Muscle of leg (tissue), 11 donors: ENCODE results near the gene ZBTB12. TPM values are rescaled to one million over a fixed set of nuclear protein-coding genes. Genes with fewer than 3 reads are reported as not detected.

Experiments used
- DNase-seq: peaks from one replicate; pipeline ENCODE4 v3.0.0; 2013
- H3K27ac ChIP-seq: one replicate; pipeline ENCODE4 v1.5.1; 2013; ENCODE audit warnings: mild to moderate bottlenecking, low read length, control low read depth
- H3K27me3 ChIP-seq: one replicate; pipeline ENCODE4 v1.6.1; 2013; ENCODE audit warnings: low read length; ENCODE audit not compliant: control insufficient read depth, insufficient read depth
- H3K36me3 ChIP-seq: one replicate; pipeline ENCODE4 v1.6.1; 2013; ENCODE audit warnings: low read length; ENCODE audit not compliant: control insufficient read depth, insufficient read depth
- H3K4me1 ChIP-seq: one replicate; pipeline ENCODE4 v1.6.1; 2013; ENCODE audit warnings: low read length; ENCODE audit not compliant: control insufficient read depth, insufficient read depth
- H3K4me3 ChIP-seq: one replicate; pipeline ENCODE4 v1.5.1; 2013; ENCODE audit warnings: low read length, control low read depth
- H3K9me3 ChIP-seq: replicated peaks from 2 replicates; pipeline ENCODE4 v1.6.1; 2013; ENCODE audit warnings: low read depth, low read length; ENCODE audit not compliant: control insufficient read depth
- WGBS: methylation state at CpG from one replicate; pipeline ENCODE4 v1.1.5; 2013; ENCODE audit warnings: missing lambda C conversion rate; ENCODE audit not compliant: insufficient coverage; 5-methylcytosine and 5-hydroxymethylcytosine counted together
- polyA plus RNA-seq, 8 donors: library from polyadenylated mRNA; unstranded; fragments of 120-200 nt; gene quantifications; one replicate each; pipeline versions ENCODE4 v1.2.1 to v1.2.3, GENCODE V29; 2013; ENCODE audit warnings: inconsistent platforms in 1 of 8, low replicate concordance in 1 of 8; ENCODE audit not compliant: insufficient read length in 8 of 8, insufficient read depth in 1 of 8
- total RNA-seq: library from RNA; stranded (reverse); fragments of 120-200 nt; gene quantifications from one replicate; pipeline ENCODE4 v1.2.4, GENCODE V29; 2013

ZBTB12 gene
- total and polyA plus RNA-seq, 9 donors, result 2.7 to 15.3 (median 14.0) TPM

DNA sequence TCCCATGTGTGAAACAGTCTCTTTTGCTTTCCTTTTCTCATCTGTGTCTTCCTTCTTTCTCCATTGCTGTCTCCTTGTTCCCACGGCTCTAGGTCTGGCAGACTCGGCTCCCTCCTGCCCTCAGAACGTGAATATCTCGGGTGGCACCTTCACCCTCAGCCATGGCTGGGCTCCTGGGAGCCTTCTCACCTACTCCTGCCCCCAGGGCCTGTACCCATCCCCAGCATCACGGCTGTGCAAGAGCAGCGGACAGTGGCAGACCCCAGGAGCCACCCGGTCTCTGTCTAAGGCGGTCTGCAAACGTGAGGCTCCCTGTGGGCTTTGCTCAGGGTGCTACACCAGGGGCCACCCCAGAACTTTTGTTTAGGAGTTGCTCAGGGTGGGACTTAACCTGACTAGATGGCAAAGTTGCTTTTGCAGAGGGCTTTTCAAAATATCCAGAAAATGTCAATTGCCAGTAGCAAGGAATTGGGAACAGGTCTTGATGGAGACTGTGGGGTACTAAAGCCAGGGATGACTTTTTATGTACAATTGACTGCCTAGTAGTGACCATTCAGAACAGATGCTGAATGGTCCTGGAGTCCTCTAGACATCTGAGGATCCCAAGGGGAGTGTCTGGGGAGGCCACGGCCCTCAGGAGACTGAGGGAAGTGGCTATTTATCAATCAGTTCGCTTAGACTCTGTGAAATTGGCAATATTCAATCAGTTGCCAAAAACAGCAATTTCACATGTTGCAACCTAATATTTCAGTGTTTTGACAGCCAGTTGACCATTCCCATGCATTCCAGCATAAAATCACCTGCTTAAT is 26.2 kb upstream of the ZBTB12 start:
- no peak overlapping the region for H3K27ac ChIP-seq
- peaks cover 6% of the 10 kb centered on the region for H3K27me3 ChIP-seq
- WGBS, result 74% methylated on average over 6 of the region's 11 CpGs
- H3K4me1 ChIP-seq, result no peaks in the 10 kb centered on the region
- DNase-seq, result no peak
- no peaks in the 10 kb centered on the region for H3K9me3 ChIP-seq
- H3K36me3 ChIP-seq, result no peaks in the 10 kb centered on the region
- no peak overlapping the region for H3K4me3 ChIP-seq

DNA sequence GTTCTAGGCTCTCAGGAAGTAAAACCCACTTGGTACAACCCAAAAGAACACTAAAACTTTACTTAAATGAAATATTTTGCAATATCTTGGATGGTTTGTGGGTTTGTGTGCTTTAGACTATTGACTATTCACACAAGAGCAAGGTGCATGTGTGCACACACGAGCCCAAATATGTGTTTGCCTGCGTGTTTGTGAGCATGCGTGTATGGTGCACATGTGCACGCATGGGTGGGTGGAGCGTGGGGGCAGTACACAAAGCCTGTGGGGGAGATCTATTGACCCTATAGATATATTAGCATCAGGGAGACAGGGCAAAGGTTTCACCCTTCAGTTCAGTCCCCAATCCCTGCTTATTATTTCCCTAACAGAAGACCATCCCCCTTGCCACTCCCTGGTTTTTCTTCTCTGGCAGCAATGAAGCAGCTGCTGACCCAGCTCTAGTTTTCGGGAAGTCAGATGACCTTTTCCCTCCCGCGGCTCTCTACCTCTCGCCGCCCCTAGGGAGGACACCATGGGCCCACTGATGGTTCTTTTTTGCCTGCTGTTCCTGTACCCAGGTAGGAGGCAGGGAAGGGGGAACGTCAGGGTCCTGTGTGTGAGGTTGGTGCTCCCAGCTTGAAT is 25.5 kb upstream of the ZBTB12 start, which contains the start of gene C2:
TSS of gene C2 (plus strand) at position 476 of the 621 bp plus-strand sequence. CDS start at position 512, 36 bp downstream.
- H3K9me3 ChIP-seq, result no peaks in the 10 kb centered on the region
- WGBS, result 60% methylated on average over 3 of the region's 11 CpGs
- no peak within 1 kb of the TSS for H3K4me3 ChIP-seq
- DNase-seq, result peak; percentile 12
- no peaks in the 10 kb centered on the region for H3K36me3 ChIP-seq
- no peaks in the 10 kb centered on the region for H3K4me1 ChIP-seq
- peaks cover 6% of the 10 kb centered on the region for H3K27me3 ChIP-seq
- H3K27ac ChIP-seq, result no peak within 1 kb of the TSS

DNA sequence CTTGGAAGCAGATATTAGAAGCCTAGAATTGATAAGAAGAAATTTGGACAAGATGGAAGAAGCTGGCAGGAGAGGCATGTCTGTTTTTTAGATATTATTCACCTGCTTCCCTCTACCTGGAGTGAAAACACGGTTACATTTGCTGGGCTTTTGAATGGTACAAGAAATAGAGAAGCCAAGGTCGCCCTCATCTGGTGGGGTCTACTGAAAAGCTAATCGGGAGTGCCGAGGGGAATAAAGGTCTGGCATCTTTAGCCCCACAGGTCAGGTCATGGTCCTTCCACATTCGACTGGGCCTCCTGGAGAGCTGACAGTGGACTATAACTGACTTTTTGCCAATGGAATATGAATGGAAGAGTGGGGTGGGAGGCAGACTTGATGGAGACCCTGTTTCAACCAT is 21.1 kb upstream of the ZBTB12 start:
- peaks cover 5% of the 10 kb centered on the region for H3K27me3 ChIP-seq
- DNase-seq, result no peak
- H3K4me3 ChIP-seq, result no peak overlapping the region
- no peaks in the 10 kb centered on the region for H3K9me3 ChIP-seq
- no peaks in the 10 kb centered on the region for H3K36me3 ChIP-seq
- H3K4me1 ChIP-seq, result no peaks in the 10 kb centered on the region
- WGBS, result 20% methylated on average over 5 of the region's 5 CpGs
- no peak overlapping the region for H3K27ac ChIP-seq

DNA sequence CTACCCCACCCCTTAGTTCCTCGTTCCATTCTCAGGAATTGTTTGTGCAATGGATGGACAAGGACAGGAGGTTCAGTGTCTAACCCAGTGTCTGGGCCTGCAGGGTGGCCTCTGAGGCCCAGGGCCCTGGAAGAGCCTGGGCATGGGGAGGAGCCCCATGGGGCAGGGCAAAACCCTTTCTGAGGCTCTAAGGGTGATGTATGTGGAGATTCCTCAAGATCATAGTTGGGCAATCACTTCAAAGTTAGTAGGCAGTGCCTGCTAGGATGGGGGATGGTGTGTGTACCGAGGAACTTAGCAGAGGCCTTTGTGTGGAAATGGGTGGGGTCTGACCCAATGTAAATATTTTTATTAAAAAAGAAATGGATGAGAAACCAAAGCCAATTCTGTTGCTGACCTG is 18.9 kb upstream of the ZBTB12 start:
- no peaks in the 10 kb centered on the region for H3K36me3 ChIP-seq
- no peak for DNase-seq
- H3K27me3 ChIP-seq, result no peaks in the 10 kb centered on the region
- 75% methylated on average over 1 of the region's 2 CpGs for WGBS
- no peak overlapping the region for H3K4me3 ChIP-seq
- no peaks in the 10 kb centered on the region for H3K4me1 ChIP-seq
- H3K9me3 ChIP-seq, result no peaks in the 10 kb centered on the region
- H3K27ac ChIP-seq, result no peak overlapping the region

- WGBS, result no CpG with 5 or more reads among the region's 6 CpGs
- no peak for DNase-seq
- H3K27me3 ChIP-seq, result no peaks in the 10 kb centered on the region
- no peaks in the 10 kb centered on the region for H3K4me1 ChIP-seq
- no peak overlapping the region for H3K27ac ChIP-seq
- no peaks in the 10 kb centered on the region for H3K36me3 ChIP-seq
- H3K4me3 ChIP-seq, result no peak overlapping the region
- H3K9me3 ChIP-seq, result no peaks in the 10 kb centered on the region
Observed at GRCh38 chr6:31919624-31920303, 17.9 kb upstream of the ZBTB12 start.

DNA sequence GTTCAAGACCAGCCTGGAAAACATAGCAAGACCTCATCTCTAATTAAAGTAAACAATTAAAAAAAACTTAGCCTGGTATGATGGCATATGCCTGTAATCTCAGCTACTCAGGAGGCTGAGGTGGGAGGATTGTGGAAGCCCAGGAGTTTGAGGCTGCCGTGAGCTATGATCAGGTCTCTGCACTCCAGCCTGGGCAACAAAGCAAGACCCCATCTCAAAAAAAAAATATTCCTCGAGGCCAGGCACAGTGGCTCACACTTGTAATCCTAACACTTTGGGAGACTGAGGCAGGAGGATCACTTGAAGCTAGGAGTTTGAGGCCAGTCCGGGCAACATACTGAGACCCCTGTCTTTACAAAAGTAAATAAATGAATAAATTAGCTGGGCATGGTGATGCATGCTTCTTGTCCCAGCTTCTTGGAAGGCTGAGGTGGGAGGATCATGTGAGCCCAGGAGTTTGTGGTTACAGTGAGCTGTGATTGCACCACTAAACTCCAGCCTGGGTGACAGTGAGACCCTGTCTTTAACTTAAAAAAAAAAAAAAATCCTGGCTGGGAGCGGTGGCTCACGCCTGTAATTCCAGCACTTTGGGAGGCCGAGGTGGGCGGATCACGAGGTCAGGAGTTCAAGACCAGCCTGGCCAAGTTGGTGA is 16.3 kb upstream of the ZBTB12 start:
- H3K27ac ChIP-seq, result no peak overlapping the region
- no peaks in the 10 kb centered on the region for H3K4me1 ChIP-seq
- no peak for DNase-seq
- no peaks in the 10 kb centered on the region for H3K27me3 ChIP-seq
- H3K4me3 ChIP-seq, result no peak overlapping the region
- H3K36me3 ChIP-seq, result no peaks in the 10 kb centered on the region
- WGBS, result no CpG with 5 or more reads among the region's 8 CpGs
- H3K9me3 ChIP-seq, result no peaks in the 10 kb centered on the region

GRCh38 chr6:31915756-31916155 is 13.9 kb upstream of the ZBTB12 start:
- Histone ChIP-seq H3K27ac (no peak overlapping the region), H3K4me3 (no peak overlapping the region), H3K36me3 (no peaks in the 10 kb centered on the region), H3K9me3 (no peaks in the 10 kb centered on the region), H3K27me3 (no peaks in the 10 kb centered on the region), H3K4me1 (no peaks in the 10 kb centered on the region)
- DNase-seq, result no peak
- 88% methylated on average over 2 of the region's 6 CpGs for WGBS

GRCh38 chr6:31915351-31915750 is 13.5 kb upstream of the ZBTB12 start:
- H3K4me3 ChIP-seq, result no peak overlapping the region
- no peaks in the 10 kb centered on the region for H3K27me3 ChIP-seq
- no peaks in the 10 kb centered on the region for H3K9me3 ChIP-seq
- H3K4me1 ChIP-seq, result no peaks in the 10 kb centered on the region
- no peak overlapping the region for H3K27ac ChIP-seq
- DNase-seq, result no peak
- H3K36me3 ChIP-seq, result no peaks in the 10 kb centered on the region

GRCh38 chr6:31911826-31912585 is 10.1 kb upstream of the ZBTB12 start:
- Histone ChIP-seq H3K36me3 (no peaks in the 10 kb centered on the region), H3K27me3 (peaks cover 3% of the 10 kb centered on the region), H3K4me3 (no peak overlapping the region), H3K9me3 (no peaks in the 10 kb centered on the region), H3K4me1 (no peaks in the 10 kb centered on the region), H3K27ac (no peak overlapping the region)
- 67% methylated on average over 9 of the region's 11 CpGs for WGBS
- DNase-seq, result no peak
